IPS DF 6.9 (cell line): Measurements from ENCODE around the gene MATK.

ENCODE experiments used
- DNase-seq: peaks from one replicate; pipeline ENCODE4 v3.0.0-alpha.2; 2013; ENCODE audit warnings: low read depth, low spot score
- H3K27ac ChIP-seq: one replicate; pipeline ENCODE4 v1.5.1; 2013; ENCODE audit warnings: low read length, control low read depth
- H3K27me3 ChIP-seq: 2 replicates; pipeline ENCODE4 v1.6.1; 2013; ENCODE audit warnings: mild to moderate bottlenecking, low read length; ENCODE audit not compliant: control insufficient read depth, insufficient read depth
- H3K36me3 ChIP-seq: 2 replicates; pipeline ENCODE4 v1.6.1; 2013; ENCODE audit warnings: low read length; ENCODE audit not compliant: control insufficient read depth, insufficient read depth
- H3K4me1 ChIP-seq: 2 replicates; pipeline ENCODE4 v1.6.1; 2013; ENCODE audit warnings: low read length; ENCODE audit not compliant: control insufficient read depth, insufficient read depth
- H3K4me3 ChIP-seq: 2 replicates; pipeline ENCODE4 v1.5.1; 2013; ENCODE audit warnings: mild to moderate bottlenecking, low read length
- H3K9me3 ChIP-seq: 2 replicates; pipeline ENCODE4 v1.6.1; 2013; ENCODE audit warnings: low read length, inconsistent platforms; ENCODE audit not compliant: control insufficient read depth, insufficient read depth
- WGBS: extraction: QIAGEN DNeasy Blood & Tissue Kit; methylation state at CpG from one replicate; pipeline ENCODE4 v1.1.7; 2013; ENCODE audit warnings: mixed read lengths, missing lambda C conversion rate; ENCODE audit not compliant: insufficient read length, insufficient coverage; 5-methylcytosine and 5-hydroxymethylcytosine counted together

Gene MATK

GRCh38 chr19:3751236-3751635 is 34.9 kb downstream of the MATK start:
- Histone ChIP-seq H3K4me1 (no peaks in the 10 kb centered on the region), H3K27ac (no peak overlapping the region), H3K9me3 (no peaks in the 10 kb centered on the region), H3K4me3 (no peak overlapping the region), H3K36me3 (peaks cover 21% of the 10 kb centered on the region), H3K27me3 (no peaks in the 10 kb centered on the region)
- WGBS = no CpG with 5 or more reads among the region's 30 CpGs
- DNase-seq = no peak

GRCh38 chr19:3750211-3750610 is 36.0 kb downstream of the MATK start:
- peaks cover 21% of the 10 kb centered on the region for H3K36me3 ChIP-seq
- no peaks in the 10 kb centered on the region for H3K27me3 ChIP-seq
- no peak overlapping the region for H3K27ac ChIP-seq
- no peak for DNase-seq
- no peaks in the 10 kb centered on the region for H3K4me1 ChIP-seq
- H3K4me3 ChIP-seq = no peak overlapping the region
- WGBS = no CpG with 5 or more reads among the region's 2 CpGs
- no peaks in the 10 kb centered on the region for H3K9me3 ChIP-seq

GRCh38 chr19:3748965-3749364 is 37.2 kb downstream of the MATK start:
- Histone ChIP-seq H3K4me3 (no peak overlapping the region), H3K9me3 (no peaks in the 10 kb centered on the region), H3K27ac (no peak overlapping the region), H3K27me3 (no peaks in the 10 kb centered on the region), H3K4me1 (no peaks in the 10 kb centered on the region), H3K36me3 (peaks cover 21% of the 10 kb centered on the region)
- no peak for DNase-seq
- WGBS = no CpG with 5 or more reads among the region's 8 CpGs

- Histone ChIP-seq H3K36me3 (peaks cover 8% of the 10 kb centered on the region), H3K27me3 (no peaks in the 10 kb centered on the region), H3K4me3 (no peak overlapping the region), H3K27ac (no peak overlapping the region), H3K4me1 (no peaks in the 10 kb centered on the region), H3K9me3 (no peaks in the 10 kb centered on the region)
- WGBS = no CpG with 5 or more reads among the region's 31 CpGs
- no peak for DNase-seq
Measured at GRCh38 chr19:3746371-3747056, 39.7 kb downstream of the MATK start.

GRCh38 chr19:3745363-3746045 is 40.7 kb downstream of the MATK start:
- Histone ChIP-seq H3K27me3 (no peaks in the 10 kb centered on the region), H3K4me3 (no peak overlapping the region), H3K27ac (no peak overlapping the region), H3K36me3 (no peaks in the 10 kb centered on the region; the same call in 1 of the 2 replicates), H3K4me1 (no peaks in the 10 kb centered on the region), H3K9me3 (no peaks in the 10 kb centered on the region)
- WGBS = no CpG with 5 or more reads among the region's 8 CpGs
- no peak for DNase-seq

- DNase-seq = no peak
- no CpG with 5 or more reads among the region's 2 CpGs for WGBS
- H3K36me3 ChIP-seq = 0 out of 2 replicates have a peak, but pooled peaks cover under 1% of the 10 kb centered on the region
Measured at GRCh38 chr19:3743486-3743885, 42.7 kb downstream of the MATK start.

GRCh38 chr19:3740431-3740830 is 45.8 kb downstream of the MATK start:
- no peaks in the 10 kb centered on the region for H3K4me1 ChIP-seq
- no peak for DNase-seq
- WGBS = no CpG with 5 or more reads among the region's 24 CpGs
- H3K36me3 ChIP-seq = 0 out of 2 replicates have a peak, but pooled peaks cover 4% of the 10 kb centered on the region
- no peak overlapping the region for H3K27ac ChIP-seq
- no peaks in the 10 kb centered on the region for H3K27me3 ChIP-seq
- no peaks in the 10 kb centered on the region for H3K9me3 ChIP-seq
- no peak overlapping the region for H3K4me3 ChIP-seq

More at GRCh38 chr19:3743486-3743885, 42.7 kb downstream of the MATK start:
- no peaks in the 10 kb centered on the region for H3K9me3 ChIP-seq
- no peaks in the 10 kb centered on the region for H3K27me3 ChIP-seq
- no peaks in the 10 kb centered on the region for H3K4me1 ChIP-seq
- H3K4me3 ChIP-seq = no peak overlapping the region
- H3K27ac ChIP-seq = no peak overlapping the region

GRCh38 chr19:3738477-3739220 is 47.5 kb downstream of the MATK start:
- H3K27ac ChIP-seq = no peak overlapping the region
- DNase-seq = no peak
- no peaks in the 10 kb centered on the region for H3K9me3 ChIP-seq
- H3K4me1 ChIP-seq = no peaks in the 10 kb centered on the region
- H3K36me3 ChIP-seq = 0 out of 2 replicates have a peak, but pooled peaks cover 4% of the 10 kb centered on the region
- no CpG with 5 or more reads among the region's 32 CpGs for WGBS
- no peaks in the 10 kb centered on the region for H3K27me3 ChIP-seq
- H3K4me3 ChIP-seq = no peak overlapping the region

- H3K4me3 ChIP-seq = no peak overlapping the region
- no peak overlapping the region for H3K27ac ChIP-seq
- WGBS = no CpG with 5 or more reads among the region's 10 CpGs
- H3K9me3 ChIP-seq = no peaks in the 10 kb centered on the region
- H3K36me3 ChIP-seq = 0 out of 2 replicates have a peak, but pooled peaks cover 4% of the 10 kb centered on the region
- DNase-seq = no peak
- H3K4me1 ChIP-seq = no peaks in the 10 kb centered on the region
- H3K27me3 ChIP-seq = no peaks in the 10 kb centered on the region
Measured at GRCh38 chr19:3737487-3738205, 48.5 kb downstream of the MATK start.
